K562 (cell line): Measurements from ENCODE around the gene DDX51. TPM values are rescaled to one million over a fixed set of nuclear protein-coding genes. Genes with fewer than 3 reads are reported as not detected.

Experiments
- CREBBP ChIP-seq: IDR thresholded peaks from one replicate; pipeline ENCODE4 v1.6.1; 2012; ENCODE audit warnings: low read depth, mild to moderate bottlenecking, control low read depth, inconsistent platforms, low read length
- GABPB1 ChIP-seq: sonication (generic); formaldehyde crosslinking; IDR thresholded peaks from 2 replicates; pipeline ENCODE4 v1.8.0; 2022; ENCODE audit warnings: mild to moderate bottlenecking, missing genetic modification reagents
- HSF4 ChIP-seq: fragments of 250-450 bp; sonication (Bioruptor Pico); IDR thresholded peaks from 2 replicates; pipeline ENCODE4 v2.1.2; 2022; ENCODE audit warnings: mild to moderate bottlenecking, moderate library complexity, borderline replicate concordance
- MED1 ChIP-seq: sonication (generic); formaldehyde crosslinking; IDR thresholded peaks from 2 replicates; pipeline ENCODE4 v1.8.1; 2023; ENCODE audit warnings: missing genetic modification reagents, borderline replicate concordance
- MTA3 ChIP-seq: fragments of 450-650 bp; formaldehyde crosslinking; IDR thresholded peaks from 2 replicates; pipeline ENCODE4 v1.6.1; 2017; ENCODE audit warnings: mild to moderate bottlenecking, borderline replicate concordance
- PTRF ChIP-seq: fragments of 450-650 bp; IDR thresholded peaks from 2 replicates; pipeline ENCODE4 v1.6.1; 2016; ENCODE audit warnings: mild to moderate bottlenecking, missing genetic modification characterization, missing compliant biosample characterization
- RNF2 ChIP-seq: sonication (generic); IDR thresholded peaks from 2 replicates; pipeline ENCODE4 v1.6.1; 2016
- TCFL5 ChIP-seq: fragments of 250-450 bp; sonication (Bioruptor Pico); conservative IDR thresholded peaks from 2 replicates; pipeline ENCODE4 v1.6.1; 2021; ENCODE audit warnings: mild to moderate bottlenecking, moderate library complexity, matching md5 sums
- ZNF175 ChIP-seq: fragments of 200-800 bp; sonication (Bioruptor generic); IDR thresholded peaks from 2 replicates; pipeline ENCODE4 v1.6.1; 2016; ENCODE audit warnings: low read depth, mild to moderate bottlenecking, missing genetic modification characterization, missing compliant biosample characterization
- ZNF696 ChIP-seq: fragments of 250-450 bp; sonication (Bioruptor Pico); conservative IDR thresholded peaks from 2 replicates; pipeline ENCODE4 v1.4.0; 2020; ENCODE audit warnings: mild to moderate bottlenecking, moderate library complexity
- ZNF699 ChIP-seq: fragments of 250-450 bp; sonication (Bioruptor Pico); IDR thresholded peaks from 2 replicates; pipeline ENCODE4 v1.8.0; 2021; ENCODE audit warnings: mild to moderate bottlenecking, moderate library complexity; ENCODE audit not compliant: insufficient replicate concordance
- ZNF717 ChIP-seq: fragments of 250-450 bp; sonication (Bioruptor Pico); IDR thresholded peaks from 2 replicates; pipeline ENCODE4 v1.5.0; 2021
- polyA plus RNA-seq, 8 experiments: library from polyadenylated mRNA; depleted of rRNA in 4 of 8; stranded (reverse) in 5 of 8; unstranded in 3 of 8; fragments of >200 nt; fragmentation: Nextera tagmentation in 2 of 8; fragmentation: Illumina TruSeq in 1 of 8; extraction: Ambion mirVana in 2 of 8; extraction: Trizol in 1 of 8; gene quantifications; 2 replicates each; pipeline versions ENCODE4 v1.2.1 to v1.2.3, GENCODE V29; 2011 to 2014; ENCODE audit warnings: inconsistent platforms in 1 of 8, missing spikeins in 1 of 8
- total RNA-seq, 7 experiments: library from RNA; depleted of rRNA in 6 of 7; stranded (reverse); fragments of >200 nt in 6 of 7; fragmentation: Illumina TruSeq in 2 of 7; extraction: Trizol in 2 of 7; gene quantifications; 2 replicates each; pipeline versions ENCODE4 v1.2.1 to v1.2.3, GENCODE V29; 2011 to 2021; ENCODE audit warnings: low replicate concordance in 1 of 7
- TF ChIP-seq, protein P1 (sequence below): fragments of 250-450 bp; sonication (Bioruptor Pico); IDR thresholded peaks from 2 replicates; pipeline ENCODE4 v1.4.0; 2020; ENCODE audit warnings: mild to moderate bottlenecking, moderate library complexity
- TF ChIP-seq, protein P2 (sequence below): fragments of 250-450 bp; sonication (Bioruptor Pico); IDR thresholded peaks from 2 replicates; pipeline ENCODE4 v1.4.0; 2020; ENCODE audit warnings: mild to moderate bottlenecking
- TF ChIP-seq, protein P3 (sequence below), 2 experiments: IDR thresholded peaks in 1 of 2; conservative IDR thresholded peaks in 1 of 2; 2 replicates each; pipeline ENCODE4 v1.6.1; 2016; ENCODE audit warnings: low read depth in 2 of 2, mild to moderate bottlenecking in 1 of 2, missing compliant biosample characterization in 1 of 2, missing genetic modification characterization in 1 of 2, moderate library complexity in 1 of 2
- TF ChIP-seq, protein P4 (sequence below), 2 experiments: fragments of 450-650 bp; IDR thresholded peaks; 2 replicates each; pipeline ENCODE4 v1.6.1; 2016
- TF ChIP-seq, protein P5 (sequence below): fragments of 450-650 bp; IDR thresholded peaks from 2 replicates; pipeline ENCODE4 v1.6.1; 2016; ENCODE audit warnings: low read depth, mild to moderate bottlenecking, moderate library complexity

The DDX51 gene
- total and polyA plus RNA-seq, 9 of the 15 experiments (the other 6 are each of a cell fraction or from before 2014, with no cell fraction given) = 1.1 to 35.9 (median 12.4) TPM

DNA sequence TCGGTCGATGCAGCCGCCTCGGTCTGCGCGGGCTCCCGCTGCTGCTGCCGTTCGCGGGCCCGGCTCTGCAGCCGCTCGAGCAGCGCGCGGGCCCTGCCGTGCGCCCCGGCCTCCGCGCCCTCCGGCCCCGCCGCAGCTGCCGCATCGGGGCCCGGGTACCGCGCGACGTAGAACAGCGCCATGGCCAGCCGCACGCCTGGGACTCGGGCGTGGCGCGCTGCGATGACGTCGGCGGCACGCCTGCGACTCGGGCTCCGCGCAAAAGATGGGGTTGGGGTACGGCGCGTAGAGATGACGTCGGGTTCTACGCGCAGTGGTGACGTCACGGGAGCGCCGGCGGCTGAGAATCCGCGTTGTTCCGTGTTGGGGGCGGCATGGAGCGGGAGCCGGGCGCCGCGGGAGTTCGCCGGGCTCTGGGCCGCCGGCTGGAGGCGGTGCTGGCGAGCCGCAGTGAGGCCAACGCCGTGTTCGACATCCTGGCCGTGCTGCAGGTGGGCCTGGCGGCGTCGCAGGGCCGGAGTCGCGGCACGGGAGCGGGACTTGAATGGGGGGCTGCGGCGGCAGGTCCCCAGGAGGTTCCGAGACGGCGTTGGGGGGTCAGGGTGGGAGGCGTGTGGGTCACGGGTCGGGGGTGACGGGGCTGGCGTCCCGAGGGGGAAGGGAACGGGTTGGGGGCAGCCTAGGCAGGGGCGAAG is at the start of gene DDX51, which contains the start of gene NOC4L (continued):
- TF ChIP-seq, protein P1, sequence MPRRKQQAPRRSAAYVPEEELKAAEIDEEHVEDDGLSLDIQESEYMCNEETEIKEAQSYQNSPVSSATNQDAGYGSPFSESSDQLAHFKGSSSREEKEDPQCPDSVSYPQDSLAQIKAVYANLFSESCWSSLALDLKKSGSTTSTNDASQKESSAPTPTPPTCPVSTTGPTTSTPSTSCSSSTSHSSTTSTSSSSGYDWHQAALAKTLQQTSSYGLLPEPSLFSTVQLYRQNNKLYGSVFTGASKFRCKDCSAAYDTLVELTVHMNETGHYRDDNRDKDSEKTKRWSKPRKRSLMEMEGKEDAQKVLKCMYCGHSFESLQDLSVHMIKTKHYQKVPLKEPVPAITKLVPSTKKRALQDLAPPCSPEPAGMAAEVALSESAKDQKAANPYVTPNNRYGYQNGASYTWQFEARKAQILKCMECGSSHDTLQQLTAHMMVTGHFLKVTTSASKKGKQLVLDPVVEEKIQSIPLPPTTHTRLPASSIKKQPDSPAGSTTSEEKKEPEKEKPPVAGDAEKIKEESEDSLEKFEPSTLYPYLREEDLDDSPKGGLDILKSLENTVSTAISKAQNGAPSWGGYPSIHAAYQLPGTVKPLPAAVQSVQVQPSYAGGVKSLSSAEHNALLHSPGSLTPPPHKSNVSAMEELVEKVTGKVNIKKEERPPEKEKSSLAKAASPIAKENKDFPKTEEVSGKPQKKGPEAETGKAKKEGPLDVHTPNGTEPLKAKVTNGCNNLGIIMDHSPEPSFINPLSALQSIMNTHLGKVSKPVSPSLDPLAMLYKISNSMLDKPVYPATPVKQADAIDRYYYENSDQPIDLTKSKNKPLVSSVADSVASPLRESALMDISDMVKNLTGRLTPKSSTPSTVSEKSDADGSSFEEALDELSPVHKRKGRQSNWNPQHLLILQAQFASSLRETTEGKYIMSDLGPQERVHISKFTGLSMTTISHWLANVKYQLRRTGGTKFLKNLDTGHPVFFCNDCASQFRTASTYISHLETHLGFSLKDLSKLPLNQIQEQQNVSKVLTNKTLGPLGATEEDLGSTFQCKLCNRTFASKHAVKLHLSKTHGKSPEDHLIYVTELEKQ (CRISPR knock-in tag) = no peak
- no peak for TF ChIP-seq HSF4 (CRISPR knock-in tag)
- TF ChIP-seq ZNF175 = no peak
- TF ChIP-seq, protein P2, sequence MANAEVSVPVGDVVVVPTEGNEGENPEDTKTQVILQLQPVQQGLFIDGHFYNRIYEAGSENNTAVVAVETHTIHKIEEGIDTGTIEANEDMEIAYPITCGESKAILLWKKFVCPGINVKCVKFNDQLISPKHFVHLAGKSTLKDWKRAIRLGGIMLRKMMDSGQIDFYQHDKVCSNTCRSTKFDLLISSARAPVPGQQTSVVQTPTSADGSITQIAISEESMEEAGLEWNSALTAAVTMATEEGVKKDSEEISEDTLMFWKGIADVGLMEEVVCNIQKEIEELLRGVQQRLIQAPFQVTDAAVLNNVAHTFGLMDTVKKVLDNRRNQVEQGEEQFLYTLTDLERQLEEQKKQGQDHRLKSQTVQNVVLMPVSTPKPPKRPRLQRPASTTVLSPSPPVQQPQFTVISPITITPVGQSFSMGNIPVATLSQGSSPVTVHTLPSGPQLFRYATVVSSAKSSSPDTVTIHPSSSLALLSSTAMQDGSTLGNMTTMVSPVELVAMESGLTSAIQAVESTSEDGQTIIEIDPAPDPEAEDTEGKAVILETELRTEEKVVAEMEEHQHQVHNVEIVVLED (CRISPR knock-in tag) = peak; percentile 96
- peak; percentile 55; the same call in 1 of the 2 replicates for TF ChIP-seq RNF2
- TF ChIP-seq ZNF717 (CRISPR knock-in tag) = no peak
- TF ChIP-seq TCFL5 = no peak
- no peak for TF ChIP-seq ZNF696 (CRISPR knock-in tag)
- TF ChIP-seq, protein P3, sequence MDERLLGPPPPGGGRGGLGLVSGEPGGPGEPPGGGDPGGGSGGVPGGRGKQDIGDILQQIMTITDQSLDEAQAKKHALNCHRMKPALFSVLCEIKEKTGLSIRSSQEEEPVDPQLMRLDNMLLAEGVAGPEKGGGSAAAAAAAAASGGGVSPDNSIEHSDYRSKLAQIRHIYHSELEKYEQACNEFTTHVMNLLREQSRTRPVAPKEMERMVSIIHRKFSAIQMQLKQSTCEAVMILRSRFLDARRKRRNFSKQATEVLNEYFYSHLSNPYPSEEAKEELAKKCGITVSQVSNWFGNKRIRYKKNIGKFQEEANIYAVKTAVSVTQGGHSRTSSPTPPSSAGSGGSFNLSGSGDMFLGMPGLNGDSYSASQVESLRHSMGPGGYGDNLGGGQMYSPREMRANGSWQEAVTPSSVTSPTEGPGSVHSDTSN (CRISPR knock-in tag; IDR thresholded peaks at IDR 0.05; ENCODE audit: low read depth) = no peak
- TF ChIP-seq, protein P3 (tag; conservative IDR thresholded peaks at IDR 0.05; ENCODE audit: low read depth) = no peak
- TF ChIP-seq PTRF (tag) = no peak
- TF ChIP-seq, protein P4, sequence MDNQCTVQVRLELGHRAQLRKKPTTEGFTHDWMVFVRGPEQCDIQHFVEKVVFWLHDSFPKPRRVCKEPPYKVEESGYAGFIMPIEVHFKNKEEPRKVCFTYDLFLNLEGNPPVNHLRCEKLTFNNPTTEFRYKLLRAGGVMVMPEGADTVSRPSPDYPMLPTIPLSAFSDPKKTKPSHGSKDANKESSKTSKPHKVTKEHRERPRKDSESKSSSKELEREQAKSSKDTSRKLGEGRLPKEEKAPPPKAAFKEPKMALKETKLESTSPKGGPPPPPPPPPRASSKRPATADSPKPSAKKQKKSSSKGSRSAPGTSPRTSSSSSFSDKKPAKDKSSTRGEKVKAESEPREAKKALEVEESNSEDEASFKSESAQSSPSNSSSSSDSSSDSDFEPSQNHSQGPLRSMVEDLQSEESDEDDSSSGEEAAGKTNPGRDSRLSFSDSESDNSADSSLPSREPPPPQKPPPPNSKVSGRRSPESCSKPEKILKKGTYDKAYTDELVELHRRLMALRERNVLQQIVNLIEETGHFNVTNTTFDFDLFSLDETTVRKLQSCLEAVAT (IDR thresholded peaks at IDR 0.05) = peak in 1 of 2 experiments; percentile 99; a peak in 2 of 4 replicates
- no peak for TF ChIP-seq MED1 (CRISPR knock-in tag)
- TF ChIP-seq, protein P5, sequence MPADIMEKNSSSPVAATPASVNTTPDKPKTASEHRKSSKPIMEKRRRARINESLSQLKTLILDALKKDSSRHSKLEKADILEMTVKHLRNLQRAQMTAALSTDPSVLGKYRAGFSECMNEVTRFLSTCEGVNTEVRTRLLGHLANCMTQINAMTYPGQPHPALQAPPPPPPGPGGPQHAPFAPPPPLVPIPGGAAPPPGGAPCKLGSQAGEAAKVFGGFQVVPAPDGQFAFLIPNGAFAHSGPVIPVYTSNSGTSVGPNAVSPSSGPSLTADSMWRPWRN = no peak
- TF ChIP-seq CREBBP = no peak
- peak; percentile 87; the same call in 1 of the 2 replicates for TF ChIP-seq MTA3
- peak; percentile 88 for TF ChIP-seq GABPB1 (CRISPR knock-in tag)
- TF ChIP-seq ZNF699 = no peak
